Measurements from ENCODE around the gene KRTAP10-12. TPM values are rescaled to one million over a fixed set of nuclear protein-coding genes. Genes with fewer than 3 reads are reported as not detected.

Gene KRTAP10-12
- total and polyA plus RNA-seq, 2 experiments from 2014 or later, result not detected

DNA sequence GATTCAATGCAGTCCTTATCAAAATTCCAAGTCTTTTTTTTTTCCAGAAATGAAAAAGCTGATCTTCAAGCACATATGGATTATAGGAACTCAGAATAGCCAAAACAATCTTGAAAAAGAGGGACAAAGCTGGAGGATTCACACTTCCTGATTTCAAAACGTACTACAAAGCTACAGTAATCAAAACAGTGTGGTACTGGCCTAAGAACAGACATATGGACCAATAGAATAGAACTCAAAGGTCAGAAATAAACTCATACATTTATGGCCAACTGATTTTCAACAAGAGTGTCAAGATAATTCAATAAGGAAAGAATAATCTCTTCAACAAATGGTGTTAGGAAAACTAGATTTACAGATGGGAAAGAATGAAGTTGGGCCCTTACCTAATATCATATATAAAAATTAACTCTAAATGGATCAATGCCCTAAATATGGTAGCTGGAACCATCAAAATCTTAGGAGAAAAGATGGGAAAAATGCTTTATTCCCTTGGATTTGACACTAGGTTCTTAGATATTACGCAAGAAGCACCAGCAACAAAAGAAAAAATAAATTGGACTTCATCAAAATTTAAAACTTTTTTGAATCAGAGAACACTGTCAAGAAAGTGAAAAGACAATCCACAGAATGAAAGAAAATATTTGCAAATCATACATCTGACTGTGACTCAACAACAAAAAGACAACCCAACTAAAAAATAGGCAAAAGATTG is 4.0 kb upstream of the KRTAP10-12 start:
- H3K4me3 ChIP-seq, result no peak overlapping the region
- TF ChIP-seq, protein P1, sequence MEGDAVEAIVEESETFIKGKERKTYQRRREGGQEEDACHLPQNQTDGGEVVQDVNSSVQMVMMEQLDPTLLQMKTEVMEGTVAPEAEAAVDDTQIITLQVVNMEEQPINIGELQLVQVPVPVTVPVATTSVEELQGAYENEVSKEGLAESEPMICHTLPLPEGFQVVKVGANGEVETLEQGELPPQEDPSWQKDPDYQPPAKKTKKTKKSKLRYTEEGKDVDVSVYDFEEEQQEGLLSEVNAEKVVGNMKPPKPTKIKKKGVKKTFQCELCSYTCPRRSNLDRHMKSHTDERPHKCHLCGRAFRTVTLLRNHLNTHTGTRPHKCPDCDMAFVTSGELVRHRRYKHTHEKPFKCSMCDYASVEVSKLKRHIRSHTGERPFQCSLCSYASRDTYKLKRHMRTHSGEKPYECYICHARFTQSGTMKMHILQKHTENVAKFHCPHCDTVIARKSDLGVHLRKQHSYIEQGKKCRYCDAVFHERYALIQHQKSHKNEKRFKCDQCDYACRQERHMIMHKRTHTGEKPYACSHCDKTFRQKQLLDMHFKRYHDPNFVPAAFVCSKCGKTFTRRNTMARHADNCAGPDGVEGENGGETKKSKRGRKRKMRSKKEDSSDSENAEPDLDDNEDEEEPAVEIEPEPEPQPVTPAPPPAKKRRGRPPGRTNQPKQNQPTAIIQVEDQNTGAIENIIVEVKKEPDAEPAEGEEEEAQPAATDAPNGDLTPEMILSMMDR (IDR thresholded peaks at IDR 0.05; ENCODE audit: low read depth, low read length), result no peak
- no peak for DNase-seq (ENCODE audit: low read depth in 1 of 2, low spot score in 1 of 2)
- H3K27ac ChIP-seq, result no peak overlapping the region
- H3K36me3 ChIP-seq, result no peaks in the 10 kb centered on the region
- H3K9me3 ChIP-seq (ENCODE audit: low read depth), result no peaks in the 10 kb centered on the region
- no peaks in the 10 kb centered on the region for H3K4me1 ChIP-seq (ENCODE audit: low read depth)
- no peaks in the 10 kb centered on the region for H3K27me3 ChIP-seq

DNA sequence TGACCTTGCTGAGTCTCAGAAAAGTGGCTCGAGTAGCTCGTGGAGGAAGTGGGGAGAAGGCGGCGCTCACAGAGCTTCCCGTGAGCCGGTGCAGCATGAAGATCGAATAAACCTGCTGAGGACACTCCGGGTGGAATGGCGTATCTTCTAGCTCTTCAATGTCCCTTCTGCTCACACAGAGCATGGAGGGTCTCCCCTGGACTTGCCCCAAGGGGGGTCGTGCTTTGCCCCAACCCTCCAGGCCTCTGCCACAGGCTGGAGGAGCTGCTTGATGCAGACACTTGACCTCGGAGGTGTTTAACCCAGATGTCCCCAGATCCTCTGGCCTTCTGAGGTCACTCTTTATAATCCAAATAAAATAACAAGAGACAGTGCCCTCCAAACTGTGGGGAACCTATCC is 2.2 kb upstream of the KRTAP10-12 start:
- Histone ChIP-seq H3K9me3 (ENCODE audit: low read depth) (no peaks in the 10 kb centered on the region), H3K27me3 (no peaks in the 10 kb centered on the region), H3K4me3 (no peak overlapping the region), H3K36me3 (no peaks in the 10 kb centered on the region), H3K4me1 (ENCODE audit: low read depth) (no peaks in the 10 kb centered on the region), H3K27ac (no peak overlapping the region)
- no peak for DNase-seq (ENCODE audit: low read depth in 1 of 2, low spot score in 1 of 2)
- TF ChIP-seq, protein P1 (IDR thresholded peaks at IDR 0.05; ENCODE audit: low read depth, low read length), result no peak

DNA sequence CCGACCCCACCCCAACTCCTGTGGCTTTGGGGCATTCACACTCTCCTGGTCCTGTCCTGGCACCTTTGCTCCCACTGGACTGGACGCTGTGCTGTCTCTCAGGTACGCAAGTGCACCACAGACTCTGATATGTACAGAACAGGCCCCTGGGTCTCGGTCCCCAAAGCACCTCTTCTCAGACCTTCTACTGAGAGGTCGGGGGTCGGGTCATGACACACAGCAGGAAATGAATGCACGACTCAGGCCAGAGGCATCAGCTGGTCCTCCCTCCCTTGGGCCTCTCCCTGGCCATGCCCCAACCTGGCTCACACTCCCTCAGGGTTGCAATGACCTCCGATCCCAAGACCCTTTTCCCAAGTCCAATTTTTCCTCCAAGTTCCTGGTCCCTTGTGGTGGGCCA is 1.8 kb upstream of the KRTAP10-12 start:
- Histone ChIP-seq H3K4me1 (ENCODE audit: low read depth) (no peaks in the 10 kb centered on the region), H3K36me3 (no peaks in the 10 kb centered on the region), H3K4me3 (no peak overlapping the region), H3K27me3 (no peaks in the 10 kb centered on the region), H3K27ac (no peak overlapping the region), H3K9me3 (ENCODE audit: low read depth) (no peaks in the 10 kb centered on the region)
- DNase-seq (ENCODE audit: low read depth in 1 of 2, low spot score in 1 of 2), result no peak
- TF ChIP-seq, protein P1 (IDR thresholded peaks at IDR 0.05; ENCODE audit: low read depth, low read length), result no peak

DNA sequence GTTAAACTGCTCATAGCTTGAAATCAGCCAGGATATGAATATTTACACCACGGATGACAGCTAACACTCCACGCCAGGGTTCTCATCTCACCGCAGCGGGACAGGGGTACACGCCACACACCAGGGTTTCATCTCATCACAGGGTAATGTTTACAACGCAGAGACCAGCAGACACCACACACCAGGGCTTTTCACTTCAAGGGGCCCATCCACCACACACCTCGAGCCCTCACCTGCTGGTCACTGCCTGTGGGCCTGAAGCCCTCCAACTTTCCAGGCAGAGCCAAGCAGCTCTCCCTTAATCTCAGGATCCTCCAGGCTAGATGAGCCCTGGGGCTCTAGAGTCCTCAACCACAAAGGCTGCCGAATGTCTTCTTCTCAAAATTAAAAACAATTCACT is 1.3 kb upstream of the KRTAP10-12 start:
- H3K4me1 ChIP-seq (ENCODE audit: low read depth), result no peaks in the 10 kb centered on the region
- no peak overlapping the region for H3K27ac ChIP-seq
- TF ChIP-seq, protein P1 (IDR thresholded peaks at IDR 0.05; ENCODE audit: low read depth, low read length), result no peak
- H3K36me3 ChIP-seq, result no peaks in the 10 kb centered on the region
- H3K4me3 ChIP-seq, result no peak overlapping the region
- H3K27me3 ChIP-seq, result no peaks in the 10 kb centered on the region
- no peak for DNase-seq (ENCODE audit: low read depth in 1 of 2, low spot score in 1 of 2)
- H3K9me3 ChIP-seq (ENCODE audit: low read depth), result no peaks in the 10 kb centered on the region

DNA sequence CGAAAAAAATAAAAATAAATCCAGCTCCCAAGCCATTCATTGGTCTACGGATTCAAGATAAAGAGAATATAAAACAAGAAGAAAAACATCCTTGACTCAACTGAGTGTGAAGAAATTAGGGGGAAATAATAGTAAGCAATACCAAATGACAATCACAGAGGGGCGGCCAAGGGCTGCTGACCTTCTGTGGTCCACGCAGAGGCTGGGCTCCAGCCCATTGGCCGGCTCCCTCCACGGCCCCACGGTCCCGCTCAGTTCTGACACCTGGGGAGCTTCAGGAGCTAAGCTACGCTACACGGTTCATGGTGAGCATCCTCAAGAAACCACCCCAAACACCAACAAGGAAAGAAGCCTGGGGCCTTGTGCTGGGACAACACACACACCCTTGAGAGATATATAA is 400 bp upstream of the KRTAP10-12 start:
- TF ChIP-seq, protein P1 (IDR thresholded peaks at IDR 0.05; ENCODE audit: low read depth, low read length), result no peak
- Histone ChIP-seq H3K36me3 (no peaks in the 10 kb centered on the region), H3K27me3 (peaks cover 3% of the 10 kb centered on the region), H3K9me3 (ENCODE audit: low read depth) (no peaks in the 10 kb centered on the region), H3K4me1 (ENCODE audit: low read depth) (no peaks in the 10 kb centered on the region), H3K4me3 (no peak overlapping the region), H3K27ac (no peak overlapping the region)
- no peak for DNase-seq (ENCODE audit: low read depth in 1 of 2, low spot score in 1 of 2)

Measured in cardiac muscle cell (in vitro differentiated cells and primary cell).